GM06990 (cell line): Measurements from ENCODE around the gene SP8.

Experiments
- DNase-seq: peaks from one replicate; pipeline ENCODE4 v3.0.0-alpha.2; 2011; ENCODE audit not compliant: insufficient read length; ENCODE audit errors: extremely low read depth
- H3K27me3 ChIP-seq: replicated peaks from 2 replicates; pipeline ENCODE4 v1.6.0; 2011; ENCODE audit warnings: low read length; ENCODE audit not compliant: control insufficient read depth, insufficient read depth
- H3K36me3 ChIP-seq: 2 replicates; pipeline ENCODE4 v1.5.1; 2011; ENCODE audit warnings: low read length; ENCODE audit not compliant: control insufficient read depth, insufficient read depth
- H3K4me3 ChIP-seq: replicated peaks from 2 replicates; pipeline ENCODE4 v1.5.1; 2011; ENCODE audit warnings: low read depth, mild to moderate bottlenecking, control low read depth, low read length
- CTCF ChIP-seq: IDR thresholded peaks from 2 replicates; pipeline ENCODE4 v1.5.1; 2011; ENCODE audit warnings: low read length, control low read depth, mild to moderate bottlenecking, inconsistent platforms; ENCODE audit not compliant: insufficient read depth, poor library complexity, severe bottlenecking

The SP8 gene

GRCh38 chr7:20804345-20804744 is 17.7 kb upstream of the SP8 start:
- DNase-seq: no peak
- Histone ChIP-seq H3K36me3 (no peaks in the 10 kb centered on the region), H3K4me3 (no peak overlapping the region), H3K27me3 (no peaks in the 10 kb centered on the region)
- TF ChIP-seq CTCF: no peak

GRCh38 chr7:20799566-20800366 is 13.1 kb upstream of the SP8 start:
- Histone ChIP-seq H3K27me3 (peaks cover 3% of the 10 kb centered on the region), H3K4me3 (no peak overlapping the region), H3K36me3 (no peaks in the 10 kb centered on the region)
- no peak for TF ChIP-seq CTCF
- DNase-seq: no peak

- Histone ChIP-seq H3K4me3 (peak overlapping the region; percentile 18), H3K36me3 (no peaks in the 10 kb centered on the region), H3K27me3 (peaks cover 3% of the 10 kb centered on the region)
- DNase-seq: no peak
- TF ChIP-seq CTCF: no peak
Measured at GRCh38 chr7:20798694-20799121, 12.0 kb upstream of the SP8 start.

GRCh38 chr7:20798081-20798693 is 11.5 kb upstream of the SP8 start:
- TF ChIP-seq CTCF: no peak
- H3K4me3 ChIP-seq: peak overlapping the region; percentile 71
- H3K27me3 ChIP-seq: peaks cover 3% of the 10 kb centered on the region
- DNase-seq: peak; percentile 60
- H3K36me3 ChIP-seq: no peaks in the 10 kb centered on the region

- Histone ChIP-seq H3K4me3 (peak overlapping the region; percentile 71), H3K36me3 (no peaks in the 10 kb centered on the region), H3K27me3 (peaks cover 3% of the 10 kb centered on the region)
- DNase-seq: no peak
- no peak for TF ChIP-seq CTCF
Measured at GRCh38 chr7:20797462-20798080, 10.9 kb upstream of the SP8 start.
